ENCODE data around the gene MRPL27. TPM values are rescaled to one million over a fixed set of nuclear protein-coding genes. Genes with fewer than 3 reads are reported as not detected.

Gene MRPL27
- total RNA-seq, 4 donors from 2014 or later: 52.1 to 56.0 (median 53.3) TPM

DNA sequence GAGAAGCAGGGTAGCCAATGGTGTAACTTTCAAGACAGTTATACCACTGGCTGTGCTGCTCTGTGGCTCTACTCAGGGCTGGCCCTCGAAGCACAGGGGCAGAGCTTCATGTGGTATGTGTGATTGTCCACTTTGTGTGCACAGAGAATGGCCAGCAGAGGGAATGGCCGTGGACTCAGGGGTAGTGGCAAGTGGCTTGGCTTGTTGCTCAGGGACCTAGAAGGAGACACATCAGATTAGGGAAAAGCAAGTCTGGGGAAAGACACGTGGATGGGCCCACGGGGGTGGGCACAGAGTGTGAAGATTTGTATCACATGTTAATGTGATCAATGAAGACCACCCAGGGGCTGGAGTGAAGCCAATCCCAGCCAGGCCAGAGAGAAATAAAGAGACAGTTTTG, 47.1 kb downstream of the MRPL27 start:
- intact Hi-C loops (cut with DNase I; ENCODE audit: low total_unique reads): no loop called here
- WGBS, 2 donors: 50 to 73% methylated on average over 4 of the region's 4 CpGs
- no peak overlapping the region for H3K4me3 ChIP-seq (ENCODE audit: low read depth, poor library complexity, severe bottlenecking)
- no peak for TF ChIP-seq POLR2A (IDR thresholded peaks at IDR 0.05)
- TF ChIP-seq, protein P1, sequence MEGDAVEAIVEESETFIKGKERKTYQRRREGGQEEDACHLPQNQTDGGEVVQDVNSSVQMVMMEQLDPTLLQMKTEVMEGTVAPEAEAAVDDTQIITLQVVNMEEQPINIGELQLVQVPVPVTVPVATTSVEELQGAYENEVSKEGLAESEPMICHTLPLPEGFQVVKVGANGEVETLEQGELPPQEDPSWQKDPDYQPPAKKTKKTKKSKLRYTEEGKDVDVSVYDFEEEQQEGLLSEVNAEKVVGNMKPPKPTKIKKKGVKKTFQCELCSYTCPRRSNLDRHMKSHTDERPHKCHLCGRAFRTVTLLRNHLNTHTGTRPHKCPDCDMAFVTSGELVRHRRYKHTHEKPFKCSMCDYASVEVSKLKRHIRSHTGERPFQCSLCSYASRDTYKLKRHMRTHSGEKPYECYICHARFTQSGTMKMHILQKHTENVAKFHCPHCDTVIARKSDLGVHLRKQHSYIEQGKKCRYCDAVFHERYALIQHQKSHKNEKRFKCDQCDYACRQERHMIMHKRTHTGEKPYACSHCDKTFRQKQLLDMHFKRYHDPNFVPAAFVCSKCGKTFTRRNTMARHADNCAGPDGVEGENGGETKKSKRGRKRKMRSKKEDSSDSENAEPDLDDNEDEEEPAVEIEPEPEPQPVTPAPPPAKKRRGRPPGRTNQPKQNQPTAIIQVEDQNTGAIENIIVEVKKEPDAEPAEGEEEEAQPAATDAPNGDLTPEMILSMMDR (IDR thresholded peaks at IDR 0.05): no peak
- DNase-seq (ENCODE audit: low spot score in 2 of 2): no peak

DNA sequence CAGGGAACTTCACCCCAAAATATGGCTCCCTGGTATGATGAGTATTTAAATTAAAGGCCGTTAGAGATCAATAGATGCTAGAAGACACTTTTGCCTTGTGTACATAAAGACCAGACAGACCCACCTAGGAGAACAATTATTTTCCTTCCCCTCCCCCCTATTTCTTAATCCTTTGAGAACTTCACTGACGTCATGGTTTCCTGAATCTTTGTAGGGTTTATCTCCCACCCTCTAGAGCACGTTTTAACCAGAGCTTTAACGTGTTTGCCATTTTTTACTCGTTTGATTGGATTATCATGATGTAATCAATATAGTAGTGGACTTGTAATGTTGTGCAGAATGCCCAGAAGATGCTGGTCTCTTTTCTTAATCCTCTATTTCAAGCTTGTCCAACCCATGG, 49.9 kb downstream of the MRPL27 start:
- WGBS, 2 donors: 71 to 78% methylated on average over 5 of the region's 5 CpGs
- no peak for TF ChIP-seq POLR2A (IDR thresholded peaks at IDR 0.05)
- TF ChIP-seq, protein P1 (IDR thresholded peaks at IDR 0.05): no peak
- intact Hi-C loops (cut with DNase I; ENCODE audit: low total_unique reads): no loop called here
- no peak for DNase-seq (ENCODE audit: low spot score in 2 of 2)
- no peak overlapping the region for H3K4me3 ChIP-seq (ENCODE audit: low read depth, poor library complexity, severe bottlenecking)

- intact Hi-C loops (cut with DNase I; ENCODE audit: low total_unique reads): no loop called here
- no peak for DNase-seq (ENCODE audit: low spot score in 2 of 2)
- WGBS, 2 donors: 65 to 67% methylated on average over 7 of the region's 7 CpGs
- no peak overlapping the region for H3K4me3 ChIP-seq (ENCODE audit: low read depth, poor library complexity, severe bottlenecking)
- no peak for TF ChIP-seq POLR2A (IDR thresholded peaks at IDR 0.05)
- TF ChIP-seq, protein P1 (IDR thresholded peaks at IDR 0.05): no peak
Measured at GRCh38 chr17:50322271-50322670, 50.7 kb downstream of the MRPL27 start.

DNA sequence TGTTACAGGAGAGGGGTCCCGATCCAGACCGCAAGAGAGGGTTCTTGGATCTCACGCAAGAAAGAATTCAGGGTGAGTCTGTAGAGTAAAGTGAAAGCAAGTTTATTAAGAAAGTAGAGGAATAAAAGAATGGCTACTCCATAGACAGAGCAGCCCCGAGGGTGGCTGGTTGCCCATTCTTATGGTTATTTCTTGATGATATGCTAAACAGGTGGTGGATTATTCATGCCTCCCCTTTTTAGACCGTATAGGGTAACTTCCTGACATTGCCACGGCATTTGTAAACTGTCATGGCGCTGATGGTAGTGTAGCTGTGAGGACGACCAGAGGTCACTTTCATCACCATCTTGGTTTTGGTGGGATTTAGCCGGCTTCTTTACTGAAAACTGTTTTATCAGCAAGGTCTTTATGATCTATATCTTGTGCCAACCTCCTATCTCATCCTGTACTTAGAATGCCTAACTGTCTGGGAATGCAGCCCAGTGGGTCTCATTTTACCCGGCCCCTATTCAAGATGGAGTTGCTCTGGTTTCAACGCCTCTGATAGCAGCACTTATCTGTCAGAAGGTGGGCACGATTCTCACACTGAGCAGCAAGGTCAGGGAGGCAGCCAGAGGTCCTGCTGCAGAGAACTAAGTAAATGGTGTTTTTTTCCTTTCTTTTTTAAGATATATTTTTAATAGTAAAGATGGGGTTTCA, 53.5 kb downstream of the MRPL27 start:
- WGBS, 2 donors: 51 to 52% methylated on average over 12 of the region's 12 CpGs
- no peak overlapping the region for H3K4me3 ChIP-seq (ENCODE audit: low read depth, poor library complexity, severe bottlenecking)
- intact Hi-C loops (cut with DNase I; ENCODE audit: low total_unique reads): no loop called here
- no peak for TF ChIP-seq POLR2A (IDR thresholded peaks at IDR 0.05)
- TF ChIP-seq, protein P1 (IDR thresholded peaks at IDR 0.05): no peak
- DNase-seq (ENCODE audit: low spot score in 2 of 2): no peak

GRCh38 chr17:50318501-50319285, 54.3 kb downstream of the MRPL27 start:
- TF ChIP-seq POLR2A (IDR thresholded peaks at IDR 0.05): no peak
- TF ChIP-seq, protein P1 (IDR thresholded peaks at IDR 0.05): no peak
- WGBS, 2 donors: 40 to 41% methylated on average over 10 of the region's 10 CpGs
- peak in 1 of 2 donors; percentile 56 for DNase-seq (ENCODE audit: low spot score in 2 of 2)
- no peak overlapping the region for H3K4me3 ChIP-seq (ENCODE audit: low read depth, poor library complexity, severe bottlenecking)
- intact Hi-C loops (cut with DNase I; ENCODE audit: low total_unique reads): no loop called here

Other genes starting within 250 kb of the MRPL27 start
- under 1 TPM in 1 of 4 donors, not detected in 3; 0.39 TPM for gene SAMD14, start 243.0 kb downstream of the MRPL27 start, total RNA-seq
- gene PPP1R9B, start 222.5 kb downstream of the MRPL27 start, total RNA-seq: 10 to 100 TPM; 20.7 to 31.9 (median 29.5) TPM
- gene SGCA, start 207.2 kb downstream of the MRPL27 start, total RNA-seq: 1 to 10 TPM; 1.0 to 9.9 (median 5.6) TPM
- gene COL1A1, start 171.6 kb downstream of the MRPL27 start, total RNA-seq: 10 to 100 TPM; 15.0 to 90.5 (median 25.8) TPM
- 1 to 10 TPM in 1 of 4 donors, not detected in 3; 3.1 TPM for gene TMEM92, start 98.7 kb downstream of the MRPL27 start, total RNA-seq
- 10 to 100 TPM; 23.5 to 41.3 (median 34.6) TPM for gene XYLT2, start 27.1 kb downstream of the MRPL27 start, total RNA-seq
- 1 to 10 TPM in 1 of 4 donors, under 1 TPM in 3; 0.27 to 1.3 (median 0.38) TPM for gene EME1, start within 50 bp of the MRPL27 start, total RNA-seq
- gene LRRC59, start 24.3 kb upstream of the MRPL27 start, total RNA-seq: 10 to 100 TPM; 11.6 to 29.3 (median 24.2) TPM
- gene ACSF2, start 53.0 kb upstream of the MRPL27 start, total RNA-seq: 100 to 1,000 TPM in 1 of 4 donors, 10 to 100 TPM in 3; 40.8 to 121 (median 64.3) TPM
- 1 to 10 TPM; 3.2 to 8.2 (median 7.2) TPM for gene CHAD, start 95.7 kb upstream of the MRPL27 start, total RNA-seq
- gene RSAD1, start 105.7 kb upstream of the MRPL27 start, total RNA-seq: 10 to 100 TPM; 21.5 to 40.5 (median 26.5) TPM
- 1 to 10 TPM in 1 of 4 donors, under 1 TPM in 3; 0.38 to 2.3 (median 0.54) TPM for gene MYCBPAP, start 135.3 kb upstream of the MRPL27 start, total RNA-seq
- gene EPN3, start 159.6 kb upstream of the MRPL27 start, total RNA-seq: 100 to 1,000 TPM in 3 of 4 donors, 10 to 100 TPM in 1; 99.2 to 174 (median 115) TPM
- 10 to 100 TPM; 27.6 to 56.0 (median 40.6) TPM for gene SPATA20, start 174.0 kb upstream of the MRPL27 start, total RNA-seq
- 1 to 10 TPM; 1.3 to 3.1 (median 1.8) TPM for gene CACNA1G, start 187.5 kb upstream of the MRPL27 start, total RNA-seq

Measured in lower leg skin (tissue), 4 donors.